ENCODE measurements around the gene SDF4. TPM values are rescaled to one million over a fixed set of nuclear protein-coding genes. Genes with fewer than 3 reads are reported as not detected.

The SDF4 gene
- total RNA-seq, 1 experiment from 2014 or later: 254 TPM

- H3K4me3 ChIP-seq (ENCODE audit: low read length): no peak overlapping the region
- H3K27ac ChIP-seq (ENCODE audit: low read length): no peak overlapping the region
- H3K9ac ChIP-seq (ENCODE audit: low read length): no peak overlapping the region
- H3K4me1 ChIP-seq (ENCODE audit: insufficient read depth, low read length): no peaks in the 10 kb centered on the region
- ChIA-PET CTCF (no interaction called here), POLR2A (ENCODE audit: unreplicated experiment) (no interaction called here)
- no peak overlapping the region for H3K4me2 ChIP-seq (ENCODE audit: low read length)
- H2AFZ ChIP-seq (ENCODE audit: low read length): no peak overlapping the region
- no peak for DNase-seq
- no peaks in the 10 kb centered on the region for H3K9me3 ChIP-seq (ENCODE audit: low read length)
- no peak for TF ChIP-seq EZH2phosphoT487 (IDR thresholded peaks at IDR 0.05; ENCODE audit: borderline replicate concordance, low read length)
- TF ChIP-seq EZH2 (IDR thresholded peaks at IDR 0.05; ENCODE audit: low read length, unreplicated experiment): no peak
- no peaks in the 10 kb centered on the region for H3K9me2 ChIP-seq (replicated peaks; ENCODE audit: low read length)
- intact Hi-C loops (cut with micrococcal nuclease): no loop called here
- no peaks in the 10 kb centered on the region for H3K27me3 ChIP-seq (ENCODE audit: low read length)
- no peaks in the 10 kb centered on the region for H3F3A ChIP-seq (ENCODE audit: low read length, unreplicated experiment)
- H4K20me1 ChIP-seq (ENCODE audit: low read length): no peaks in the 10 kb centered on the region
- ATAC-seq: no peak
- no TSS peak for BruUV-seq (replicated peaks)
- no peaks in the 10 kb centered on the region for H3K79me2 ChIP-seq (ENCODE audit: low read length)
- H3K36me3 ChIP-seq (ENCODE audit: low read depth, low read length): no peaks in the 10 kb centered on the region
Measured at GRCh38 chr1:1182491-1183220, 49.1 kb downstream of the SDF4 start.

- CTCF ChIA-PET: interaction anchor here (0.6 kb wide), 1 partner anchor 56 kb away, joined by 3 read pairs; no protein-coding TSS in a partner anchor
- Histone ChIP-seq H3F3A (ENCODE audit: low read length, unreplicated experiment) (no peaks in the 10 kb centered on the region), H3K27me3 (ENCODE audit: low read length) (no peaks in the 10 kb centered on the region), H3K27ac (ENCODE audit: low read length) (no peak overlapping the region), H3K9ac (ENCODE audit: low read length) (no peak overlapping the region), H3K79me2 (ENCODE audit: low read length) (no peaks in the 10 kb centered on the region), H3K9me2 (replicated peaks; ENCODE audit: low read length) (no peaks in the 10 kb centered on the region), H3K9me3 (ENCODE audit: low read length) (no peaks in the 10 kb centered on the region), H3K36me3 (ENCODE audit: low read depth, low read length) (no peaks in the 10 kb centered on the region), H2AFZ (ENCODE audit: low read length) (no peak overlapping the region), H4K20me1 (ENCODE audit: low read length) (no peaks in the 10 kb centered on the region), H3K4me1 (ENCODE audit: insufficient read depth, low read length) (no peaks in the 10 kb centered on the region), H3K4me2 (ENCODE audit: low read length) (no peak overlapping the region), H3K4me3 (ENCODE audit: low read length) (no peak overlapping the region)
- DNase-seq: no peak
- POLR2A ChIA-PET (ENCODE audit: unreplicated experiment): no interaction called here
- TF ChIP-seq EZH2 (IDR thresholded peaks at IDR 0.05; ENCODE audit: low read length, unreplicated experiment) (no peak), EZH2phosphoT487 (IDR thresholded peaks at IDR 0.05; ENCODE audit: borderline replicate concordance, low read length) (no peak), CTCF (conservative IDR thresholded peaks at IDR 0.05; ENCODE audit: low read depth, low read length) (no peak)
- intact Hi-C loops (cut with micrococcal nuclease): no loop called here
- BruUV-seq (replicated peaks): no TSS peak
- no peak for ATAC-seq
Measured at GRCh38 chr1:1181938-1182410, 49.8 kb downstream of the SDF4 start.

GRCh38 chr1:1181129-1181937 is 50.5 kb downstream of the SDF4 start:
- H3K27ac ChIP-seq (ENCODE audit: low read length): no peak overlapping the region
- ChIA-PET CTCF (interaction anchor here (0.6 kb wide), 1 partner anchor 56 kb away, joined by 3 read pairs; no protein-coding TSS in a partner anchor), POLR2A (ENCODE audit: unreplicated experiment) (no interaction called here)
- H3K9ac ChIP-seq (ENCODE audit: low read length): no peak overlapping the region
- no peaks in the 10 kb centered on the region for H3K36me3 ChIP-seq (ENCODE audit: low read depth, low read length)
- no peaks in the 10 kb centered on the region for H3K9me3 ChIP-seq (ENCODE audit: low read length)
- no peaks in the 10 kb centered on the region for H3K9me2 ChIP-seq (replicated peaks; ENCODE audit: low read length)
- no peak for DNase-seq
- no peak overlapping the region for H3K4me2 ChIP-seq (ENCODE audit: low read length)
- no peak for ATAC-seq
- no peaks in the 10 kb centered on the region for H3K4me1 ChIP-seq (ENCODE audit: insufficient read depth, low read length)
- H3F3A ChIP-seq (ENCODE audit: low read length, unreplicated experiment): no peaks in the 10 kb centered on the region
- no peaks in the 10 kb centered on the region for H3K79me2 ChIP-seq (ENCODE audit: low read length)
- no peak overlapping the region for H2AFZ ChIP-seq (ENCODE audit: low read length)
- intact Hi-C loops (cut with micrococcal nuclease): no loop called here
- TF ChIP-seq EZH2 (IDR thresholded peaks at IDR 0.05; ENCODE audit: low read length, unreplicated experiment) (no peak), CTCF (conservative IDR thresholded peaks at IDR 0.05; ENCODE audit: low read depth, low read length) (no peak), EZH2phosphoT487 (IDR thresholded peaks at IDR 0.05; ENCODE audit: borderline replicate concordance, low read length) (no peak)
- no peaks in the 10 kb centered on the region for H4K20me1 ChIP-seq (ENCODE audit: low read length)
- H3K27me3 ChIP-seq (ENCODE audit: low read length): no peaks in the 10 kb centered on the region
- H3K4me3 ChIP-seq (ENCODE audit: low read length): no peak overlapping the region
- no TSS peak for BruUV-seq (replicated peaks)

All from PC-3 (cell line).